Neuronal stem cell (in vitro differentiated cells): Measurements from ENCODE around the gene YARS2. TPM values are rescaled to one million over a fixed set of nuclear protein-coding genes. Genes with fewer than 3 reads are reported as not detected.

Experiments
- DNase-seq: peaks from one replicate; pipeline ENCODE4 v3.0.0-alpha.2; 2013; ENCODE audit warnings: low spot score
- H2AFZ ChIP-seq: one replicate; pipeline ENCODE4 v1.6.1; 2013; ENCODE audit warnings: mild to moderate bottlenecking, low read length, inconsistent platforms
- H2AK5ac ChIP-seq: 2 replicates; pipeline ENCODE4 v1.6.1; 2013; ENCODE audit warnings: low read depth, mild to moderate bottlenecking, inconsistent platforms, low read length, moderate library complexity, mixed read lengths
- H2BK120ac ChIP-seq: 2 replicates; pipeline ENCODE4 v1.6.1; 2013; ENCODE audit warnings: low read depth, mild to moderate bottlenecking, inconsistent platforms, low read length, moderate library complexity, mixed read lengths
- H2BK12ac ChIP-seq: one replicate; pipeline ENCODE4 v1.6.1; 2013; ENCODE audit warnings: low read length, inconsistent platforms
- H2BK15ac ChIP-seq: 2 replicates; pipeline ENCODE4 v1.6.1; 2013; ENCODE audit warnings: mild to moderate bottlenecking, low read length, inconsistent platforms, mixed read lengths
- H2BK5ac ChIP-seq: one replicate; pipeline ENCODE4 v1.6.1; 2013; ENCODE audit warnings: inconsistent platforms, mild to moderate bottlenecking, low read length, moderate library complexity
- H3K14ac ChIP-seq: one replicate; pipeline ENCODE4 v1.6.1; 2013; ENCODE audit warnings: low read length, inconsistent platforms
- H3K18ac ChIP-seq: 2 replicates; pipeline ENCODE4 v1.6.1; 2013; ENCODE audit warnings: low read length, inconsistent platforms
- H3K23ac ChIP-seq: 2 replicates; pipeline ENCODE4 v1.6.1; 2013; ENCODE audit warnings: low read depth, mild to moderate bottlenecking, mixed read lengths, low read length, inconsistent platforms; ENCODE audit not compliant: poor library complexity
- H3K27ac ChIP-seq: replicated peaks from 3 replicates; pipeline ENCODE4 v1.5.1; 2013; ENCODE audit warnings: low read length, inconsistent platforms
- H3K27me3 ChIP-seq, 3 experiments: 2 replicates each; pipeline ENCODE4 v1.6.1; 2013; ENCODE audit warnings: low read length in 3 of 3, mild to moderate bottlenecking in 2 of 3, inconsistent platforms in 1 of 3, low read depth in 1 of 3, mixed read lengths in 1 of 3, moderate library complexity in 1 of 3; ENCODE audit not compliant: control insufficient read depth in 3 of 3, insufficient read depth in 3 of 3
- H3K36me3 ChIP-seq, 2 donors: replicated peaks in 1 of 2; 2 replicates each; pipeline ENCODE4 v1.6.1; 2013; ENCODE audit warnings: low read length in 2 of 2; ENCODE audit not compliant: control insufficient read depth in 2 of 2, insufficient read depth in 2 of 2
- H3K4ac ChIP-seq: 2 replicates; pipeline ENCODE4 v1.6.1; 2013; ENCODE audit warnings: inconsistent platforms, mild to moderate bottlenecking, low read length, moderate library complexity
- H3K4me1 ChIP-seq, 2 donors: 1 replicate in 1 of 2; 2 replicates in 1 of 2; pipeline ENCODE4 v1.6.1; 2013; ENCODE audit warnings: low read length in 2 of 2, low read depth in 1 of 2; ENCODE audit not compliant: control insufficient read depth in 2 of 2, insufficient read depth in 1 of 2
- H3K4me2 ChIP-seq: one replicate; pipeline ENCODE4 v1.6.1; 2013; ENCODE audit warnings: mild to moderate bottlenecking, low read length, inconsistent platforms; ENCODE audit not compliant: insufficient read depth, poor library complexity, severe bottlenecking
- H3K4me3 ChIP-seq, 2 donors: 2 replicates each; pipeline ENCODE4 v1.5.1; 2013; ENCODE audit warnings: low read length in 2 of 2, mild to moderate bottlenecking in 2 of 2, inconsistent platforms in 1 of 2, moderate library complexity in 1 of 2
- H3K79me1 ChIP-seq: one replicate; pipeline ENCODE4 v1.6.1; 2013; ENCODE audit warnings: low read depth, mild to moderate bottlenecking, inconsistent platforms, low read length, moderate library complexity
- H3K9ac ChIP-seq: one replicate; pipeline ENCODE4 v1.6.1; 2013; ENCODE audit warnings: mild to moderate bottlenecking, low read depth, low read length, inconsistent platforms; ENCODE audit not compliant: poor library complexity
- H3K9me3 ChIP-seq, 2 donors: replicated peaks in 1 of 2; 2 replicates each; pipeline versions ENCODE3 to v1.6.1; 2013; ENCODE audit warnings: low read length in 2 of 2, mild to moderate bottlenecking in 2 of 2, inconsistent platforms in 1 of 2, low read depth in 1 of 2, mixed read lengths in 1 of 2, moderate library complexity in 1 of 2; ENCODE audit not compliant: control insufficient read depth in 2 of 2, insufficient read depth in 1 of 2
- H4K8ac ChIP-seq: one replicate; pipeline ENCODE4 v1.6.1; 2013; ENCODE audit warnings: low read depth, mild to moderate bottlenecking, inconsistent platforms, low read length, moderate library complexity
- H4K91ac ChIP-seq: one replicate; pipeline ENCODE4 v1.6.1; 2013; ENCODE audit warnings: low read length, low read depth, mild to moderate bottlenecking, inconsistent platforms; ENCODE audit not compliant: poor library complexity
- WGBS, 2 donors: extraction: QIAGEN DNeasy Blood & Tissue Kit; methylation state at CpG; one replicate each; pipeline ENCODE4 v1.1.7; 2013; ENCODE audit warnings: missing lambda C conversion rate in 2 of 2, mixed read lengths in 1 of 2; ENCODE audit not compliant: insufficient read length in 2 of 2, insufficient replicate concordance in 1 of 2; ENCODE audit errors: extremely low coverage in 2 of 2; 5-methylcytosine and 5-hydroxymethylcytosine counted together
- small RNA-seq: library from polyadenylated mRNA; stranded (forward); fragments of <200 nt; extraction: miRNeasy Mini kit (QIAGEN cat#:217004); gene quantifications from one replicate; pipeline ENCODE3, GENCODE V24; 2013; ENCODE audit not compliant: insufficient read depth

The YARS2 gene

GRCh38 chr12:32698285-32698684 is 57.4 kb downstream of the YARS2 start:
- H3K9ac ChIP-seq = no peak overlapping the region
- no peak overlapping the region for H2AFZ ChIP-seq
- H3K4me2 ChIP-seq = no peak overlapping the region
- H2AK5ac ChIP-seq = no peak overlapping the region
- H2BK12ac ChIP-seq = no peak overlapping the region
- no peak for DNase-seq
- H3K27me3 ChIP-seq = no peaks in the 10 kb centered on the region
- H3K23ac ChIP-seq = no peak overlapping the region
- no peak overlapping the region for H3K4ac ChIP-seq
- H3K4me1 ChIP-seq = peaks cover 0 to 3% of the 10 kb centered on the region in 2 donors
- no CpG with 5 or more reads among the region's 2 CpGs for WGBS, 2 donors
- no peak overlapping the region for H4K8ac ChIP-seq
- peaks cover 2 to 36% of the 10 kb centered on the region in 2 donors for H3K36me3 ChIP-seq
- H3K14ac ChIP-seq = no peak overlapping the region
- H3K4me3 ChIP-seq = no peak overlapping the region
- no peak overlapping the region for H4K91ac ChIP-seq
- H3K27ac ChIP-seq = no peak overlapping the region
- peaks cover 2 to 29% of the 10 kb centered on the region in 2 donors for H3K9me3 ChIP-seq
- H2BK5ac ChIP-seq = no peak overlapping the region
- no peak overlapping the region for H2BK15ac ChIP-seq
- no peak overlapping the region for H3K18ac ChIP-seq
- no peak overlapping the region for H2BK120ac ChIP-seq
- H3K79me1 ChIP-seq = peaks cover 2% of the 10 kb centered on the region

- no peak for DNase-seq
- Histone ChIP-seq H4K91ac (no peak overlapping the region), H3K27ac (no peak overlapping the region), H2BK15ac (no peak overlapping the region), H3K18ac (no peak overlapping the region), H3K4me2 (no peak overlapping the region), H2BK120ac (no peak overlapping the region), H2AFZ (no peak overlapping the region), H3K4me1 (peaks cover 0 to 3% of the 10 kb centered on the region in 2 donors), H3K14ac (no peak overlapping the region), H3K36me3 (peaks cover 2 to 34% of the 10 kb centered on the region in 2 donors), H2BK12ac (no peak overlapping the region), H3K9me3 (peaks cover 2 to 31% of the 10 kb centered on the region in 2 donors), H4K8ac (no peak overlapping the region), H3K9ac (no peak overlapping the region), H3K4ac (no peak overlapping the region), H2BK5ac (no peak overlapping the region), H3K27me3 (no peaks in the 10 kb centered on the region), H3K4me3 (no peak overlapping the region), H3K23ac (no peak overlapping the region), H3K79me1 (peaks cover 2% of the 10 kb centered on the region), H2AK5ac (no peak overlapping the region)
- WGBS, 2 donors = 100% methylated on average over 1 of the region's 1 CpG; no CpG with 5 or more reads in 1 of the 2 donors
Measured at GRCh38 chr12:32697445-32697844, 58.3 kb downstream of the YARS2 start.

Small RNA genes lying within 50 kb of the gene (small RNA-seq; reads per million reads assigned to genes)
- not detected for gene RF00019
